WTC11 (cell line): ENCODE data around the gene NUP210L. TPM values are rescaled to one million over a fixed set of nuclear protein-coding genes. Genes with fewer than 3 reads are reported as not detected.
"Not testable (repeated sequence)": the region's sequence is repeated elsewhere in the genome, so short reads cannot be mapped to it uniquely, and the experiment has no call there.

Experiments used
- ATAC-seq: fragments of 200-7000 bp; cut with Tn5 transposase; 2 replicates; pipeline ENCODE4 v1.10.0; 2021; ENCODE audit warnings: mild to moderate bottlenecking, moderate library complexity
- CTCF ChIA-PET: fragments of 300-600 bp; sonication (Branson Sonifier 250); formaldehyde crosslinking; loops from one replicate; lab custom pipeline; 2021; ENCODE audit warnings: antibody characterized with exemption; lab: Charles Lee
- POLR2A ChIA-PET: fragments of 350-600 bp; sonication (Branson Sonifier 250); formaldehyde crosslinking; loops from one replicate; lab custom pipeline; 2021; ENCODE audit warnings: antibody characterized with exemption; lab: Charles Lee
- DNase-seq: peaks from one replicate; pipeline ENCODE4 v3.0.0; 2021; ENCODE audit warnings: low spot score
- H3K27ac Mint-ChIP-seq: 2 replicates; pipeline ENCODE4 v1.8.0; 2021; ENCODE audit warnings: mixed read lengths
- H3K27me3 Mint-ChIP-seq: 2 replicates; pipeline ENCODE4 v1.8.0; 2021; ENCODE audit warnings: low read depth, mild to moderate bottlenecking, moderate library complexity, mixed read lengths
- H3K36me3 Mint-ChIP-seq: 2 replicates; pipeline ENCODE4 v1.8.0; 2021; ENCODE audit warnings: mixed read lengths
- H3K4me1 Mint-ChIP-seq: 2 replicates; pipeline ENCODE4 v1.8.0; 2022; ENCODE audit warnings: mixed read lengths
- H3K4me3 Mint-ChIP-seq: 2 replicates; pipeline ENCODE4 v1.8.0; 2021; ENCODE audit warnings: mild to moderate bottlenecking, moderate library complexity, mixed read lengths
- H3K9me3 Mint-ChIP-seq: 2 replicates; pipeline ENCODE4 v1.8.0; 2021; ENCODE audit warnings: mixed read lengths
- ATF1 ChIP-seq: sonication (generic); formaldehyde crosslinking; IDR thresholded peaks from 2 replicates; pipeline ENCODE4 v1.8.1; 2023; ENCODE audit warnings: mild to moderate bottlenecking, moderate library complexity, missing genetic modification reagents
- GRHL2 ChIP-seq: fragments of 250-450 bp; sonication (Bioruptor Pico); IDR thresholded peaks from 2 replicates; pipeline ENCODE4 v1.8.0; 2022; ENCODE audit warnings: mild to moderate bottlenecking, moderate library complexity; ENCODE audit not compliant: insufficient replicate concordance, severe bottlenecking
- JUN ChIP-seq: sonication (generic); formaldehyde crosslinking; IDR thresholded peaks from 2 replicates; pipeline ENCODE4 v1.8.0; 2023; ENCODE audit warnings: mild to moderate bottlenecking, missing genetic modification reagents
- MXD4 ChIP-seq: fragments of 250-450 bp; sonication (Bioruptor Pico); IDR thresholded peaks from 2 replicates; pipeline ENCODE4 v1.8.0; 2021; ENCODE audit warnings: mild to moderate bottlenecking, moderate library complexity, borderline replicate concordance
- NR3C1 ChIP-seq: sonication (generic); formaldehyde crosslinking; conservative IDR thresholded peaks from 2 replicates; pipeline ENCODE4 v1.8.1; 2023; ENCODE audit warnings: low read depth, mild to moderate bottlenecking, missing genetic modification reagents
- OVOL2 ChIP-seq: fragments of 250-450 bp; sonication (Bioruptor Pico); IDR thresholded peaks from 2 replicates; pipeline ENCODE4 v1.9.0; 2021; ENCODE audit warnings: mild to moderate bottlenecking, borderline replicate concordance
- SOX15 ChIP-seq: fragments of 250-450 bp; sonication (Bioruptor Pico); IDR thresholded peaks from 2 replicates; pipeline ENCODE4 v1.9.0; 2021; ENCODE audit warnings: mild to moderate bottlenecking
- TEAD4 ChIP-seq: sonication (generic); formaldehyde crosslinking; IDR thresholded peaks from 2 replicates; pipeline ENCODE4 v1.8.0; 2022; ENCODE audit warnings: mild to moderate bottlenecking, missing genetic modification reagents
- ZBTB21 ChIP-seq: sonication (generic); formaldehyde crosslinking; IDR thresholded peaks from 2 replicates; pipeline ENCODE4 v1.8.1; 2023; ENCODE audit warnings: mild to moderate bottlenecking, missing genetic modification reagents, borderline replicate concordance
- ZNF121 ChIP-seq: sonication (generic); formaldehyde crosslinking; IDR thresholded peaks from 2 replicates; pipeline ENCODE4 v1.8.0; 2023; ENCODE audit warnings: missing genetic modification reagents
- ZNF219 ChIP-seq: sonication (generic); formaldehyde crosslinking; IDR thresholded peaks from 2 replicates; pipeline ENCODE4 v1.8.0; 2023; ENCODE audit warnings: missing genetic modification reagents, mild to moderate bottlenecking, borderline replicate concordance
- ZNF396 ChIP-seq: fragments of 250-450 bp; sonication (Bioruptor Pico); IDR thresholded peaks from 2 replicates; pipeline ENCODE4 v1.8.0; 2021; ENCODE audit warnings: mild to moderate bottlenecking, moderate library complexity, borderline replicate concordance
- ZNF671 ChIP-seq: fragments of 250-450 bp; sonication (Bioruptor Pico); IDR thresholded peaks from 2 replicates; pipeline ENCODE4 v1.8.0; 2021; ENCODE audit warnings: mild to moderate bottlenecking
- total RNA-seq: library from RNA; stranded (reverse); gene quantifications from 3 replicates; pipeline ENCODE4 v1.2.3, GENCODE V29; 2021
- TF ChIP-seq, protein P1 (sequence below): sonication (generic); formaldehyde crosslinking; IDR thresholded peaks from 2 replicates; pipeline ENCODE4 v1.8.1; 2022; ENCODE audit warnings: low read depth, missing genetic modification reagents, borderline replicate concordance
- TF ChIP-seq, protein P2 (sequence below): sonication (generic); formaldehyde crosslinking; IDR thresholded peaks from 2 replicates; pipeline ENCODE4 v1.8.1; 2023; ENCODE audit warnings: mild to moderate bottlenecking, moderate library complexity, missing genetic modification reagents

Gene NUP210L
- total RNA-seq, 1 experiment from 2014 or later, result 0.02 TPM

DNA sequence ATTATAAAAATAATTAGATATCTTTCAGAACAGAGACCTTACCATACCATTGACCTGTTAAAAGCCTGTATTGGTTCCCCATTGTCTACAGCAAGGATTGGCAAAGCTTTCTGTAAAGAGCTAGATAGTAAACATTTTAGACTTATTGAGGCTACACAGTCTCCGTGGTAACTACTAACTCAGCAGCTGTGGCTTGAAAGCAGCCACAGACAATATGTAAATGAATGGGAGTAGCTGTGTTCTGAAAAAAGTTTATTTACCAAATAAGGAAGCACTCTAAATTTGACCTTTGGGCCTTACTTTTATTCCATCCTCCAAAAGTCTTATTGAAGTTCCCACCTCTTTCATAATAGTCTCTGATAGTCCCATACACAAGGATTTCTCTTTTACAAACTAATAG is 39.7 kb downstream of the NUP210L start (continued):
- no peak for TF ChIP-seq JUN (CRISPR knock-in tag)
- TF ChIP-seq ZNF396 (CRISPR knock-in tag), result no peak

DNA sequence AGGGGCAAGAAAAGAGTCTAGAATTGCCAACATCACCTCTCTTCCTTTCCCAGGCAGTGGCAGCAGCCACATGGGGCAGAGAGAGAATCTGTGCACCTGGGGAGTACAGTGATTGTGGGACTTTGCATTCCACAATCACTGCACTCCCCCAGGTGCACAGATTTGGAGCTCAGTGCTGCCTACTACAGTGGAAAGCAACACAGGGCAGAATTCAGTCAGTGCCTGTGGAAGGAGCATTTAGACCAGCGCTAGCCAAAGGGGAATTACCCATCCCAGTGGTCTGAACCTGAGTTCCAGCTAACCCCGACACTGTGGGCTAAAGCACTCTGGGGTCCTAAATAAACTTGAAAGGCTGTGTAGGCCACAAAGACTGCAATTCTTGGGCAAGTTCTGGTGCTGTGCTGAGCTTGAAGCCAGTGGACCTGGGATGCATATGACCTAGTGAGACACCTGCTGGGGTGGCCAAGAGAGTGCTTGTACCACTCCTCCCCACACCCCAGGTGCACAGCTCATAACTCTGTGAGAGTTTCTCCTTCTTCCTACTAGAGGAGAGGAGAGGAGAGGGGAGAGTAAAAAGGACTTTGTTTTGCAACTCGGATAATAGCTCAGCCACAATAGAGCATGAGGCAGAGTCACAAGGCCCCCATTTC is 50.3 kb downstream of the NUP210L start:
- peaks cover 10% of the 10 kb centered on the region for H3K4me1 Mint-ChIP-seq
- TF ChIP-seq NR3C1 (CRISPR knock-in tag), result no peak
- no peak for TF ChIP-seq ZNF121 (CRISPR knock-in tag)
- TF ChIP-seq GRHL2 (CRISPR knock-in tag), result no peak
- no peak for TF ChIP-seq SOX15 (CRISPR knock-in tag)
- TF ChIP-seq ZBTB21, result no peak
- no peak for TF ChIP-seq MXD4 (CRISPR knock-in tag)
- no peak for TF ChIP-seq ZNF219 (CRISPR knock-in tag)
- no peaks in the 10 kb centered on the region for H3K36me3 Mint-ChIP-seq
- POLR2A ChIA-PET, result no interaction called here
- CTCF ChIA-PET, result interaction anchor here (0.7 to 1.6 kb wide), 14 partner anchors 9 to 118 kb away, joined by 3 to 9 read pairs (median 3); partner anchors contain the start of gene RAB13
- H3K4me3 Mint-ChIP-seq, result no peak overlapping the region
- H3K27ac Mint-ChIP-seq, result no peak overlapping the region; the same call in 1 of the 2 replicates
- no peaks in the 10 kb centered on the region; the same call in 1 of the 2 replicates for H3K27me3 Mint-ChIP-seq
- no peaks in the 10 kb centered on the region; the same call in 1 of the 2 replicates for H3K9me3 Mint-ChIP-seq
- DNase-seq, result peak; percentile 52
- peak; percentile 96 for ATAC-seq

DNA sequence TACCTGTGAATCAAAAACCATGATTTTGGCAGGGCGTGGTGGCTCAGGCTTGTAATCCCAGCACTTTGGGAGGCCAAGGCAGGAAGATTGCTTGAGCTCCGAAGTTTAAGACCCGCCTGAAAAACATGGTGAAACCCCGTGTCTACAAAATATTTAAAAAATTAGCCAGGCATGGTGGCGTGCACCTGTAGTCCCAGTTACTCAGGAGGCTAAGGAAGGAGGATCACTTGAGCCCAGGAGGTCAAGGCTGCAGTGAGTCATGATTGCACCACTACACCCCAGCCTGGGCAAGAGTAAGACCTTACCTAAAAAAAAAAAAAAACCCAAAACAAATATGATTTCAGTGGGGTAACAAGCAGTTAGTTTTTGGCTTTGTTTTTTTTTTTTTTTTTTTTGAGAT is 54.7 kb downstream of the NUP210L start:
- H3K36me3 Mint-ChIP-seq, H3K27me3 Mint-ChIP-seq, CTCF ChIA-PET, H3K27ac Mint-ChIP-seq, H3K9me3 Mint-ChIP-seq, H3K4me1 Mint-ChIP-seq, ATAC-seq, DNase-seq, H3K4me3 Mint-ChIP-seq: not testable (repeated sequence)
- POLR2A ChIA-PET, result interaction anchor here (0.7 kb wide), 1 partner anchor 316 kb away, joined by 3 read pairs; no protein-coding TSS in a partner anchor

DNA sequence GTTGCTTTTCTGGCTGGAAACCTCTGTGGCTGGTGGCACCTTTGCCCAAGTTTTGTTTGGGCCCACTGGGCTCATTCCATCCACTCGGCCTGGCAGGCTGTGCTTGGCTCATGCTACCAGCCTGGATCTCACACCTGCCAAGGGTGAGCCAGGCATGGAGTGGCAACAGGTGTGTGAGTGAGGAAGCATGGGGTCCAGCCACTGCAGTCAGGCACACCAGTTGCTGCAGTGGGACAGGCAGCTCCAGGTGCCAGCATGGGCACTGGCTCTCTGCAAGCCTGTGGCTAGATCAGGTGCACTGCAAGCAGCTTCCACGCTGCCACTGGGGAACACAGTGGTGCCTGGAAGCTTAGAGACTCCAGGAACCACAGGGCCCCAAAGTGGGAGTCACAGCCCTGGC is 57.0 kb downstream of the NUP210L start:
- POLR2A ChIA-PET, result no interaction called here
- Mint-ChIP-seq H3K36me3 (no peaks in the 10 kb centered on the region), H3K27ac (no peak overlapping the region), H3K4me1 (peaks cover 2% of the 10 kb centered on the region; the same call in 1 of the 2 replicates), H3K9me3 (no peaks in the 10 kb centered on the region), H3K27me3 (no peaks in the 10 kb centered on the region), H3K4me3 (no peak overlapping the region)
- ATAC-seq (no peak), DNase-seq (no peak)
- CTCF ChIA-PET, result interaction anchor here (0.6 kb wide), 1 partner anchor 173 kb away, joined by 3 read pairs; no protein-coding TSS in a partner anchor
- TF ChIP-seq ATF1 (CRISPR knock-in tag) (no peak), TEAD4 (CRISPR knock-in tag) (no peak), OVOL2 (no peak), ZNF671 (CRISPR knock-in tag) (no peak)
- TF ChIP-seq, protein P1, sequence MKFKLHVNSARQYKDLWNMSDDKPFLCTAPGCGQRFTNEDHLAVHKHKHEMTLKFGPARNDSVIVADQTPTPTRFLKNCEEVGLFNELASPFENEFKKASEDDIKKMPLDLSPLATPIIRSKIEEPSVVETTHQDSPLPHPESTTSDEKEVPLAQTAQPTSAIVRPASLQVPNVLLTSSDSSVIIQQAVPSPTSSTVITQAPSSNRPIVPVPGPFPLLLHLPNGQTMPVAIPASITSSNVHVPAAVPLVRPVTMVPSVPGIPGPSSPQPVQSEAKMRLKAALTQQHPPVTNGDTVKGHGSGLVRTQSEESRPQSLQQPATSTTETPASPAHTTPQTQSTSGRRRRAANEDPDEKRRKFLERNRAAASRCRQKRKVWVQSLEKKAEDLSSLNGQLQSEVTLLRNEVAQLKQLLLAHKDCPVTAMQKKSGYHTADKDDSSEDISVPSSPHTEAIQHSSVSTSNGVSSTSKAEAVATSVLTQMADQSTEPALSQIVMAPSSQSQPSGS (CRISPR knock-in tag), result no peak
- TF ChIP-seq, protein P2, sequence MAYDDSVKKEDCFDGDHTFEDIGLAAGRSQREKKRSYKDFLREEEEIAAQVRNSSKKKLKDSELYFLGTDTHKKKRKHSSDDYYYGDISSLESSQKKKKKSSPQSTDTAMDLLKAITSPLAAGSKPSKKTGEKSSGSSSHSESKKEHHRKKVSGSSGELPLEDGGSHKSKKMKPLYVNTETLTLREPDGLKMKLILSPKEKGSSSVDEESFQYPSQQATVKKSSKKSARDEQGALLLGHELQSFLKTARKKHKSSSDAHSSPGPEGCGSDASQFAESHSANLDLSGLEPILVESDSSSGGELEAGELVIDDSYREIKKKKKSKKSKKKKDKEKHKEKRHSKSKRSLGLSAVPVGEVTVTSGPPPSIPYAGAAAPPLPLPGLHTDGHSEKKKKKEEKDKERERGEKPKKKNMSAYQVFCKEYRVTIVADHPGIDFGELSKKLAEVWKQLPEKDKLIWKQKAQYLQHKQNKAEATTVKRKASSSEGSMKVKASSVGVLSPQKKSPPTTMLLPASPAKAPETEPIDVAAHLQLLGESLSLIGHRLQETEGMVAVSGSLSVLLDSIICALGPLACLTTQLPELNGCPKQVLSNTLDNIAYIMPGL (CRISPR knock-in tag), result no peak
